GM12891 (cell line): Measurements from ENCODE around the gene NOS3.

ENCODE experiments used
- POLR2A ChIP-seq: IDR thresholded peaks from 2 replicates; pipeline ENCODE4 v1.6.1; 2011; ENCODE audit warnings: low read depth, low read length, control low read depth
- POLR2AphosphoS5 ChIP-seq: IDR thresholded peaks from 2 replicates; pipeline ENCODE4 v1.6.1; 2011; ENCODE audit warnings: low read depth, low read length, control low read depth

DNA sequence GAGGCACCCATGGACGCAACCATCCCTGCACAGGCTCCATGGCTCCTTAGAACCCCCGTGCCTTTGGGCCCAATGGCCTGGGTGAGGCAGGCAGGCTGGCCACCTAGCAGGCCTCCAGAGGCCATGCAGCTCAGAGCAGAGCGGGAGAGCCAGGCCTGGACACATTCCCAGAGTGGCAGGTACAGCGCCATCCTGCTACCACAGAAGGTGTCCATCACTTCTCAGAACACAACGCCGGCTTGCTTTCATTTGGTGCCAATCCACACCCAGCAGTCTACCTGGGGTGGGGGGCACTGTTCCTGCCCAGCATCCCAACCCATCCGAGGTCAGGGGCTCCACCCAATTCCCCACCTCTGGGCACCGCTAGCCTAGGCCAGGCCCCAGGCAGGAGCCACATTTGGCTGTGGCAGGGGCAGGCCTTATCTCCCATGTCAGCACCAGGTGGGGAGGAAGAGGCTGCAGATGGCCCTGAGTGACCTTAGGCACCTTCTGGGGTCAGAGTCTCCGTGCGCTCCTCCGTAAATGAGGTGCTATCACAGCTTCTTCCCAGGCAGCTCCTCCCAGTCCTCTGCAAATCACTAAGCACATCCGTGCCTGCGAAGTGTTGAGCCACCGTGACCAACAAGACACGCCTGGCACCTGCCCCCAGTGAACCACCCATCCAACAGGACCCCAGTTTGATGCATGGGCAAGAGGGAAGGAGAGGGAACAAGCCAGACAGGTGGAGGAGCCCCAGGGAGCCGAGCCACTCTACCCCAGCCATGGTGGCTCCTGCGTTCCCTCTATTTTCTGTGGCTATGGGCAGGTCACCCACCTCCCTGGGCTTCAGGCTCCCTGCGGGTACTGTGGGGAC is 26.9 kb upstream of the NOS3 start:
- TF ChIP-seq POLR2AphosphoS5 (no peak), POLR2A (no peak)
